HUES48 (cell line): ENCODE data around the gene NUCB1.

Experiments
- H3K27ac ChIP-seq: one replicate; pipeline ENCODE4 v1.7.0; 2013; ENCODE audit warnings: low read depth, low read length, inconsistent platforms
- H3K27me3 ChIP-seq: 2 replicates; pipeline ENCODE4 v1.6.1; 2013; ENCODE audit warnings: mild to moderate bottlenecking, low read length; ENCODE audit not compliant: control insufficient read depth, insufficient read depth
- H3K36me3 ChIP-seq: 2 replicates; pipeline ENCODE4 v1.6.1; 2013; ENCODE audit warnings: low read length; ENCODE audit not compliant: control insufficient read depth, insufficient read depth
- H3K4me1 ChIP-seq: 2 replicates; pipeline ENCODE4 v1.6.1; 2013; ENCODE audit warnings: mild to moderate bottlenecking, low read length; ENCODE audit not compliant: control insufficient read depth, insufficient read depth
- H3K4me3 ChIP-seq: 2 replicates; pipeline ENCODE4 v1.5.1; 2013; ENCODE audit warnings: mild to moderate bottlenecking, low read depth, low read length
- H3K9ac ChIP-seq: 2 replicates; pipeline ENCODE4 v1.6.1; 2013; ENCODE audit warnings: mild to moderate bottlenecking, low read depth, low read length, moderate library complexity
- H3K9me3 ChIP-seq: 2 replicates; pipeline ENCODE4 v1.6.1; 2013; ENCODE audit warnings: low read length; ENCODE audit not compliant: control insufficient read depth, insufficient read depth

The NUCB1 gene

DNA sequence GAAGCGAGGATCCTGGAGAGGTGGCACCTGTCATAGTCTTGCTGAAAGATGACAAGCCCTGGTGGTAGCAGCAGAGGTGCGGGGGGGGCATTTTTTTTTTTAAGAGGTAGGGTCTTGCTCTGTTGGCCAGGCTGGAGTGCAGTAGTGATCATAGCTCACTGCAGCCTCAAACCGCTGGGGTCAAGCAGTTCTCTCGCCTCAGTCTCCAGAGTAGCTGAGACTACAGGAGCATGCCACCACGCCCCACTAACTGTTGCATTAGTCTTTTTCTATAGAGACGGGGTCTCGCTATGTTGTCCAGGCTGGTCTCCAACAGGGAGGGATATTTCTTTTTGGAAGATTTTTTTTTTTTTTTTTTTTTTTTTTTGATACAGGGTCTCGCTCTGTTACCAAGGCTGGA is 57.9 kb downstream of the NUCB1 start:
- Histone ChIP-seq H3K27me3 (no peaks in the 10 kb centered on the region), H3K9me3 (no peaks in the 10 kb centered on the region), H3K4me1 (peaks cover 8% of the 10 kb centered on the region), H3K4me3 (no peak overlapping the region), H3K27ac (no peak overlapping the region), H3K36me3 (peaks cover 30% of the 10 kb centered on the region), H3K9ac (no peak overlapping the region)

DNA sequence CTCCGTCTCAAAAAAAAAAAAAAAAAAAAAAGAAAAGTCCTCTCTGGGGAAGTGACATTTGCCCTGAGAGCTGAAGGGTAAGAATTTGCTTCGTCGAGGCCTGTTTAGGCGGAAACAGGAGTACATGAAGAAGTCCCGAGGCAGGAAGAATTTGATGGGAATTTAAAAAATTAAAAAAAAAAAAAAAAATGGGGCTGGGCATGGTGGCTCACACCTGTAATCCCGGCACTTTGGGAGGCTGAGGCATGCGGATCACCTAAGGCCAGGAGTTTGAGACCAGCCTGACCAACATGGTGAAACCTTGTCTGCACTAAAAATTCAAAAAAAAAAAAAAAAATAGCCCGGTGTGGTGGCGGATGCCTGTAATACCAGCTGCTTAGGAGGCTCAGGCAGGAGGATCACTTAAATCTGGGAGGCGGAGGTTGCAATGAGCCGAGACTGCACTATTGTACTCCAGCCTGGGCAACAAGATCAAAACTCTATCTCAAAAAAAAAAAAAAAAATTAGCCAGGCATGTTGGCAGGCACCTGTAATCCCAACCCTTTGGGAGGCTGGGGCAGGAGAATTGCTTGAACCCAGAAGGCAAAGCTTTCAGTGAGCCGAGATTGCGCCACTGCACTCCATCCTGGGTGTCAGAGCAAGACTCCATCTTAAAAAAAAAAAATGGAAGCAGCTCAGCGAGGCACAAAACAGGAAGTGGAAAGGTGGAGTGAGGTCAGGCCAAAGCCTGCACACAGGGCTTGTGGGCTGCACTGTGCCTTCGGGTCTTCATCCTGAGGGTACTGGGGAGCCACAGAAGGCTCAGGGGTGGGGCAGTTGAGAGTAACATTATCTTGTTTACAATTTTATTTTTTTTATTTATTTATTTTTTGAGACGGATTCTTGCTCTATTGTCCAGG is 59.5 kb downstream of the NUCB1 start:
- Histone ChIP-seq H3K9me3 (no peaks in the 10 kb centered on the region), H3K9ac (no peak overlapping the region), H3K27ac (no peak overlapping the region), H3K36me3 (peaks cover 30% of the 10 kb centered on the region), H3K27me3 (no peaks in the 10 kb centered on the region), H3K4me3 (no peak overlapping the region), H3K4me1 (peaks cover 20% of the 10 kb centered on the region)

DNA sequence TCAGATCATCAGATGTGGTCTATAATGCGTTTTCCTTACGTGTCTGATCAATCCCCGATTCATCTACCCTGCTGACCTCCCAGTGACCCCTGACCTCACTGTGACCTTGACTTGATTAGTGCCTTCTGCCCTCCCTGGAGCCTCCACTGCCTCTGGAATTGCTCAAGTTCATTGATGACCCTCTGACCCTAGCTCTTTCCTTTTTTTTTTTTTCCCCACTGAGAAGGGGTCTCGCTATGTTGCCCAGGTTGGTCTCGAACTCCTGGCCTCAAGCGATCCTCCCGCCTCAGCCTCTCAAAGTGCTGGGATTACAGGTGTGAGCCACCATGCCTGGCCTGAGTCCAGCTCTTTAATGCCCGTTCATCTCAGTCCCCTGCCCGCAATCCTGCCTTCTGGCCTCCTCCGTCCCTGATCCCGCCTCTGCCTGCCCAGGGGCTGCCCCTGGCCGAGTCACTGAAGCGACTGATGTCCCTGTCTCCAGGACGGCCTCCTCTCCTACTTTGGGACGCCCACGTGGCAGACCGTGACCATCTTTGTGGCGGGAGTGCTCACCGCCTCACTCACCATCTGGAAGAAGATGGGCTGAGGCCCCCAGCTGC is 61.0 kb downstream of the NUCB1 start:
- H3K4me3 ChIP-seq: no peak overlapping the region
- H3K27me3 ChIP-seq: no peaks in the 10 kb centered on the region
- H3K9me3 ChIP-seq: no peaks in the 10 kb centered on the region
- H3K4me1 ChIP-seq: peaks cover 17% of the 10 kb centered on the region
- peaks cover 27% of the 10 kb centered on the region for H3K36me3 ChIP-seq
- H3K9ac ChIP-seq: no peak overlapping the region
- H3K27ac ChIP-seq: no peak overlapping the region

- H3K9me3 ChIP-seq: no peaks in the 10 kb centered on the region
- peaks cover 19% of the 10 kb centered on the region for H3K4me1 ChIP-seq
- no peak overlapping the region for H3K4me3 ChIP-seq
- H3K27ac ChIP-seq: peak overlapping the region; percentile 42
- H3K36me3 ChIP-seq: peaks cover 27% of the 10 kb centered on the region
- no peak overlapping the region for H3K9ac ChIP-seq
- no peaks in the 10 kb centered on the region for H3K27me3 ChIP-seq
Observed at GRCh38 chr19:48961673-48962028, 61.5 kb downstream of the NUCB1 start.

GRCh38 chr19:48962029-48962848 is 62.1 kb downstream of the NUCB1 start:
- Histone ChIP-seq H3K9ac (no peak overlapping the region; the same call in 1 of the 2 replicates), H3K27ac (peak overlapping the region; percentile 86), H3K4me3 (no peak overlapping the region), H3K4me1 (peaks cover 19% of the 10 kb centered on the region), H3K36me3 (peaks cover 27% of the 10 kb centered on the region), H3K9me3 (no peaks in the 10 kb centered on the region), H3K27me3 (no peaks in the 10 kb centered on the region)

- H3K4me1 ChIP-seq: peaks cover 19% of the 10 kb centered on the region
- H3K9ac ChIP-seq: no peak overlapping the region
- no peak overlapping the region for H3K4me3 ChIP-seq
- H3K36me3 ChIP-seq: peaks cover 22% of the 10 kb centered on the region
- no peaks in the 10 kb centered on the region for H3K9me3 ChIP-seq
- peak overlapping the region; percentile 86 for H3K27ac ChIP-seq
- no peaks in the 10 kb centered on the region for H3K27me3 ChIP-seq
Observed at GRCh38 chr19:48962849-48963165, 62.7 kb downstream of the NUCB1 start.

- Histone ChIP-seq H3K9ac (peak overlapping the region; percentile 79), H3K27ac (peak overlapping the region; percentile 86), H3K27me3 (no peaks in the 10 kb centered on the region), H3K4me1 (peaks cover 19% of the 10 kb centered on the region), H3K9me3 (no peaks in the 10 kb centered on the region), H3K4me3 (peak overlapping the region; percentile 41), H3K36me3 (peaks cover 20% of the 10 kb centered on the region)
Observed at GRCh38 chr19:48963371-48964204, 63.5 kb downstream of the NUCB1 start.

DNA sequence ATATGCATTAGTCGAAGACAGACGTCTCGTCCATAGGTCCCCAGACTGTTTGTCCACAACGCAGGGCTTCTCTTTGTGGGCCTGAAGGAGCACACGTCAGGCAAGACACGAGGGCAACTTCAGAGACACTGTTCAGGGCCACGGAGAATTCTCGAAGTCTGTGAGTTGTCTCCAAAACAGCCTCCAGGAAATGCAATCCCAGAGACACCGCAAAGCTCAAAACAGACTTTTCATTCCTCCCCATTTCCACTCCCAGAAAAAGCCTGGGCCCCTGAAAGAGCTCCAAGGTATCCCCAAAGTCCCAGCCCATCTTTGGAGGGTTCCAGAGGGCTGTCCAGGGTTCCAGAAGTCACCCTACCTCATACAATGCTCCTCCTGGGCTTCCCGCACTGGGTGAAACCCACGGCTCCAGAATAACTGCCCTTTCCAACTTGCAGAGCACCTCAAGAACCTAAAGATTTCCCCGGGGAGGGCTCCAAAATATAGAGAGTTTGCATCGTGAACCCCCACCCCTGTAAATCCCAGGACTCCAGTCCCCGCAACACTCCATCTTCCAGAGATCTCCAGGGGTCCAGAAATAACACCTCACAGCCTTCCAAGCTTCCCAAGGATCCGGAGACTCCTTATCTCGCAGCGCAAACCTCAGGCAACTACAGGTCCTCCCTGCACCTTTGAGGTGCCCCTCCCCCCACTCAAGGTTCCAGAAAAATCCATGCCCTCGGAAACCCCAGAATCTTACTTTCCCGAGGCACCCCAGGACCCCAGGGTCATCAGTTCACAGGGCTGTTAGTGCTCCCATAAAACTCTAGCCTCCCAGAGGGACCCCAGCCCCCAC is 64.3 kb downstream of the NUCB1 start:
- Histone ChIP-seq H3K36me3 (peaks cover 25% of the 10 kb centered on the region), H3K9ac (peak overlapping the region; percentile 79), H3K4me3 (peak overlapping the region; percentile 41), H3K9me3 (no peaks in the 10 kb centered on the region), H3K27me3 (no peaks in the 10 kb centered on the region), H3K27ac (peak overlapping the region; percentile 86), H3K4me1 (peaks cover 19% of the 10 kb centered on the region)

GRCh38 chr19:48965040-48965805 is 65.1 kb downstream of the NUCB1 start, which contains the start of gene FTL:
Gene FTL (plus strand): TSS chr19:48965309. CDS start chr19:48965508, 199 bp downstream.
- H3K36me3 ChIP-seq: peaks cover 33% of the 10 kb centered on the region
- H3K27me3 ChIP-seq: no peaks in the 10 kb centered on the region
- peak within 1 kb of the TSS; percentile 95 for H3K4me3 ChIP-seq
- H3K9me3 ChIP-seq: no peaks in the 10 kb centered on the region
- H3K4me1 ChIP-seq: peaks cover 19% of the 10 kb centered on the region
- H3K9ac ChIP-seq: peak within 1 kb of the TSS; percentile 90
- peak within 1 kb of the TSS; percentile 87 for H3K27ac ChIP-seq
